Jurkat, Clone E6-1 (cell line): ENCODE data around the gene TRAPPC3L.

Experiments used
- DNase-seq: peaks from one replicate; pipeline ENCODE4 v3.0.0-alpha.2; 2011; ENCODE audit warnings: low read depth, low spot score
- H3K4me3 ChIP-seq: 2 replicates; pipeline ENCODE4 v1.5.1; 2011; ENCODE audit warnings: mild to moderate bottlenecking, low read length, control low read depth, moderate library complexity

Gene TRAPPC3L

GRCh38 chr6:116561377-116562018, 16.0 kb upstream of the TRAPPC3L start:
- H3K4me3 ChIP-seq, result no peak overlapping the region
- DNase-seq, result peak; percentile 54

- H3K4me3 ChIP-seq, result no peak overlapping the region
- no peak for DNase-seq
These were observed 14.6 kb upstream of the TRAPPC3L start for GRCh38 chr6:116560130-116560529.

- no peak for DNase-seq
- no peak overlapping the region for H3K4me3 ChIP-seq
These were observed 12.4 kb upstream of the TRAPPC3L start for GRCh38 chr6:116557893-116558292.

GRCh38 chr6:116556814-116557415, 11.4 kb upstream of the TRAPPC3L start:
- DNase-seq, result no peak
- no peak overlapping the region for H3K4me3 ChIP-seq

- DNase-seq, result no peak
- no peak overlapping the region for H3K4me3 ChIP-seq
These were observed 10.6 kb upstream of the TRAPPC3L start for GRCh38 chr6:116556065-116556464.

GRCh38 chr6:116553451-116553850, 8.0 kb upstream of the TRAPPC3L start, which contains the start of gene CALHM4:
TSS of gene CALHM4 (plus strand) at chr6:116553751. CDS start at chr6:116553794, 43 bp downstream.
- no peak for DNase-seq
- H3K4me3 ChIP-seq, result no peak within 1 kb of the TSS

GRCh38 chr6:116550796-116551195, 5.3 kb upstream of the TRAPPC3L start:
- no peak overlapping the region for H3K4me3 ChIP-seq
- DNase-seq, result no peak

GRCh38 chr6:116547358-116547757, 1.9 kb upstream of the TRAPPC3L start:
- H3K4me3 ChIP-seq, result no peak overlapping the region
- no peak for DNase-seq

GRCh38 chr6:116543149-116543548, 2.3 kb downstream of the TRAPPC3L start:
- DNase-seq, result no peak

GRCh38 chr6:116542426-116542825, 3.1 kb downstream of the TRAPPC3L start:
- DNase-seq, result no peak
- H3K4me3 ChIP-seq, result no peak overlapping the region

More at GRCh38 chr6:116543149-116543548, 2.3 kb downstream of the TRAPPC3L start:
- H3K4me3 ChIP-seq, result no peak overlapping the region

GRCh38 chr6:116536216-116536621, 9.3 kb downstream of the TRAPPC3L start:
- peak; percentile 59 for DNase-seq
- no peak overlapping the region for H3K4me3 ChIP-seq

GRCh38 chr6:116535109-116535508, 10.4 kb downstream of the TRAPPC3L start:
- no peak overlapping the region for H3K4me3 ChIP-seq
- DNase-seq, result no peak

- no peak for DNase-seq
- H3K4me3 ChIP-seq, result no peak overlapping the region
These were observed 12.1 kb downstream of the TRAPPC3L start for GRCh38 chr6:116533233-116533957.

- no peak overlapping the region for H3K4me3 ChIP-seq
- DNase-seq, result peak; percentile 55
These were observed 13.6 kb downstream of the TRAPPC3L start for GRCh38 chr6:116531675-116532570.

- no peak overlapping the region for H3K4me3 ChIP-seq
- no peak for DNase-seq
These were observed 15.0 kb downstream of the TRAPPC3L start for GRCh38 chr6:116530436-116530835.

- H3K4me3 ChIP-seq, result no peak overlapping the region
- DNase-seq, result no peak
These were observed 15.8 kb downstream of the TRAPPC3L start for GRCh38 chr6:116529466-116530290.

GRCh38 chr6:116528780-116529179, 16.7 kb downstream of the TRAPPC3L start:
- DNase-seq, result no peak
- H3K4me3 ChIP-seq, result no peak overlapping the region

- no peak overlapping the region for H3K4me3 ChIP-seq
- no peak for DNase-seq
These were observed 17.4 kb downstream of the TRAPPC3L start for GRCh38 chr6:116528133-116528532.
